Measurements from ENCODE around the gene CCNB1.

The CCNB1 gene

DNA sequence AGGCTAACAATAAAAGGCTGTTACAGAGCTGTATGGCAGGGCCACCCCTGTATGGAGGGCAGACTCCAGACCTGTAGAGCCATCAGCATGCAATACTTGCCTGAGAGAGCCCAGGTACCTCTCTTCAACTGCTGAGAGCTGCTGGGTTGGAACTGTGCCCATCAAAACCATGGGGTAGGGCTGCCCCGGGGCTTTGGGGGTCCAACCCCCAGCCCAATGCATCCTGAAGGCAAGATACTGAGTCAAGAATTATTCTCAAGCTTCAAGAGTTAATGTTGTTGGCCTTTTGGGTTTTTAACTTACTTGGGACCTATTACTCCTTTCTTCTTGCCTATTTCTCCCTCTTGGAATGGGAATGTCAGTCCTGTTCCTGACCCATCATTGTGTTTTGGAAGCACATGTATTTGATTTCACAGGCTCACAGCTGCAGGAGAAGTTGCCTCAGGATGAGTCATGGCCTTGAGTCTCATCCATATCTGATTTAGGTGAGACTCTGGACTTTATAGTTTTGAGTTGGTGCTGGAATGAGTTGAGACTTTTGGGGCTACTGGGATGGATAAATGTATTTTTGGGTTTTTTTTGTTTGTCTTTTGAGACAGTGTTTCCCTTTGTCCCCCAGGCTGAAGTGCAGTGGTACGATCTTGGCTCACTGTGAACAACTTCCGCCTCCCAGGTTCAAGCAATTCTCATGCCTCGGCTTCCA is 46.7 kb downstream of the CCNB1 start (continued):
- TF ChIP-seq, protein P1, sequence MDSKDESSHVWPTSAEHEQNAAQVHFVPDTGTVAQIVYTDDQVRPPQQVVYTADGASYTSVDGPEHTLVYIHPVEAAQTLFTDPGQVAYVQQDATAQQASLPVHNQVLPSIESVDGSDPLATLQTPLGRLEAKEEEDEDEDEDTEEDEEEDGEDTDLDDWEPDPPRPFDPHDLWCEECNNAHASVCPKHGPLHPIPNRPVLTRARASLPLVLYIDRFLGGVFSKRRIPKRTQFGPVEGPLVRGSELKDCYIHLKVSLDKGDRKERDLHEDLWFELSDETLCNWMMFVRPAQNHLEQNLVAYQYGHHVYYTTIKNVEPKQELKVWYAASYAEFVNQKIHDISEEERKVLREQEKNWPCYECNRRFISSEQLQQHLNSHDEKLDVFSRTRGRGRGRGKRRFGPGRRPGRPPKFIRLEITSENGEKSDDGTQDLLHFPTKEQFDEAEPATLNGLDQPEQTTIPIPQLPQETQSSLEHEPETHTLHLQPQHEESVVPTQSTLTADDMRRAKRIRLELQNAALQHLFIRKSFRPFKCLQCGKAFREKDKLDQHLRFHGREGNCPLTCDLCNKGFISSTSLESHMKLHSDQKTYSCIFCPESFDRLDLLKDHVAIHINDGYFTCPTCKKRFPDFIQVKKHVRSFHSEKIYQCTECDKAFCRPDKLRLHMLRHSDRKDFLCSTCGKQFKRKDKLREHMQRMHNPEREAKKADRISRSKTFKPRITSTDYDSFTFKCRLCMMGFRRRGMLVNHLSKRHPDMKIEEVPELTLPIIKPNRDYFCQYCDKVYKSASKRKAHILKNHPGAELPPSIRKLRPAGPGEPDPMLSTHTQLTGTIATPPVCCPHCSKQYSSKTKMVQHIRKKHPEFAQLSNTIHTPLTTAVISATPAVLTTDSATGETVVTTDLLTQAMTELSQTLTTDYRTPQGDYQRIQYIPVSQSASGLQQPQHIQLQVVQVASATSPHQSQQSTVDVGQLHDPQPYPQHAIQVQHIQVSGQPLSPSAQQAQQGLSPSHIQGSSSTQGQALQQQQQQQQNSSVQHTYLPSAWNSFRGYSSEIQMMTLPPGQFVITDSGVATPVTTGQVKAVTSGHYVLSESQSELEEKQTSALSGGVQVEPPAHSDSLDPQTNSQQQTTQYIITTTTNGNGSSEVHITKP (tag by site-specific recombination; IDR thresholded peaks at IDR 0.05) = peak; percentile 91
- TF ChIP-seq ZNF239 (tag by site-specific recombination; IDR thresholded peaks at IDR 0.05) = no peak

DNA sequence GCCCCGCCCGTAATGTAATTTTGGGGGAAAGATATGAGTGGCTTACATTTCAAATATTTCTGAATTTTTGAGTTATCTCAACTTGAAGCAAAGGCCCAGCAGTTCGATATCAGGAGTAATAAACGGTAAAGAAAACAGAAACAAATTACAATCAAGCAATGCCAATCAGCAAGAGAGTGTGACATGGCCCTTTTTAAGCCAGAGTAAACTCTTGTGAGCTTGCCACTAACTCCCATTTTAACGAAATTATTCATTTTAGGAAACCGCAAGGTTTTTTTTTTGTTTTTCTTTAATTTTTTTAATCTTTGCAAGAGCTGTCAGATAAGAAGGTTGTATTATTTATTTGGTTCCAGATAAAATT is 50.2 kb downstream of the CCNB1 start:
- CTCF ChIA-PET = interaction anchor here (0.6 kb wide), 1 partner anchor 1743 kb away, joined by 4 read pairs; no protein-coding TSS in a partner anchor
- Histone ChIP-seq H3K36me3 (ENCODE audit: control insufficient read depth in 2 of 2, insufficient read depth in 1 of 2, low read length in 2 of 2) (peaks cover under 1 to 14% of the 10 kb centered on the region in 2 experiments; a peak in 2 of 3 replicates), H3K27ac (ENCODE audit: extremely low read depth, low read depth, low read length) (no peak overlapping the region), H3K4me3 (ENCODE audit: low read depth, low read length) (peak overlapping the region; percentile 94), H3K9me3 (ENCODE audit: control insufficient read depth, insufficient read depth, low read depth, low read length) (no peaks in the 10 kb centered on the region), H3K4me1 (ENCODE audit: control insufficient read depth, insufficient read depth, low read length) (no peaks in the 10 kb centered on the region)
- POLR2A ChIA-PET = interaction anchor here (1.8 to 2.2 kb wide), 2 partner anchors 18 to 28 kb away, joined by 7 to 11 read pairs; partner anchors contain the start of genes CDK7 and CENPH
- TF ChIP-seq ZNF214 (tag by site-specific recombination; IDR thresholded peaks at IDR 0.05; ENCODE audit: borderline replicate concordance) = no peak
- TF ChIP-seq, protein P2, sequence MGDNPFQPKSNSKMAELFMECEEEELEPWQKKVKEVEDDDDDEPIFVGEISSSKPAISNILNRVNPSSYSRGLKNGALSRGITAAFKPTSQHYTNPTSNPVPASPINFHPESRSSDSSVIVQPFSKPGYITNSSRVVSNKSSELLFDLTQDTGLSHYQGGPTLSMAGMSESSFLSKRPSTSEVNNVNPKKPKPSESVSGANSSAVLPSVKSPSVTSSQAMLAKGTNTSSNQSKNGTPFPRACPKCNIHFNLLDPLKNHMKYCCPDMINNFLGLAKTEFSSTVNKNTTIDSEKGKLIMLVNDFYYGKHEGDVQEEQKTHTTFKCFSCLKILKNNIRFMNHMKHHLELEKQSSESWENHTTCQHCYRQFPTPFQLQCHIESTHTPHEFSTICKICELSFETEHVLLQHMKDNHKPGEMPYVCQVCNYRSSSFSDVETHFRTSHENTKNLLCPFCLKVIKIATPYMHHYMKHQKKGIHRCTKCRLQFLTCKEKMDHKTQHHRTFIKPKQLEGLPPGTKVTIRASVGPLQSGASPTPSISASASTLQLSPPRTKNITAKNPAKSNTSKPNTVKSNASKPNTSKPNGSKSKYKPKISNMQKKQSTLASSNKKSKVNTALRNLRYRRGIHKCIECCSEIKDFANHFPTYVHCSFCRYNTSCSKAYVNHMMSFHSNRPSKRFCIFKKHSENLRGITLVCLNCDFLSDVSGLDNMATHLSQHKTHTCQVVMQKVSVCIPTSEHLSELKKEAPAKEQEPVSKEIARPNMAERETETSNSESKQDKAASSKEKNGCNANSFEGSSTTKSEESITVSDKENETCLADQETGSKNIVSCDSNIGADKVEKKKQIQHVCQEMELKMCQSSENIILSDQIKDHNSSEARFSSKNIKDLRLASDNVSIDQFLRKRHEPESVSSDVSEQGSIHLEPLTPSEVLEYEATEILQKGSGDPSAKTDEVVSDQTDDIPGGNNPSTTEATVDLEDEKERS (tag by site-specific recombination; IDR thresholded peaks at IDR 0.05) = no peak
- TF ChIP-seq, protein P3, sequence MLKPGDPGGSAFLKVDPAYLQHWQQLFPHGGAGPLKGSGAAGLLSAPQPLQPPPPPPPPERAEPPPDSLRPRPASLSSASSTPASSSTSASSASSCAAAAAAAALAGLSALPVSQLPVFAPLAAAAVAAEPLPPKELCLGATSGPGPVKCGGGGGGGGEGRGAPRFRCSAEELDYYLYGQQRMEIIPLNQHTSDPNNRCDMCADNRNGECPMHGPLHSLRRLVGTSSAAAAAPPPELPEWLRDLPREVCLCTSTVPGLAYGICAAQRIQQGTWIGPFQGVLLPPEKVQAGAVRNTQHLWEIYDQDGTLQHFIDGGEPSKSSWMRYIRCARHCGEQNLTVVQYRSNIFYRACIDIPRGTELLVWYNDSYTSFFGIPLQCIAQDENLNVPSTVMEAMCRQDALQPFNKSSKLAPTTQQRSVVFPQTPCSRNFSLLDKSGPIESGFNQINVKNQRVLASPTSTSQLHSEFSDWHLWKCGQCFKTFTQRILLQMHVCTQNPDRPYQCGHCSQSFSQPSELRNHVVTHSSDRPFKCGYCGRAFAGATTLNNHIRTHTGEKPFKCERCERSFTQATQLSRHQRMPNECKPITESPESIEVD (tag by site-specific recombination; IDR thresholded peaks at IDR 0.05) = peak; percentile 67; the same call in 1 of the 2 replicates
- peak; percentile 60 for TF ChIP-seq ZNF585B (tag by site-specific recombination; IDR thresholded peaks at IDR 0.05)
- TF ChIP-seq, protein P4, sequence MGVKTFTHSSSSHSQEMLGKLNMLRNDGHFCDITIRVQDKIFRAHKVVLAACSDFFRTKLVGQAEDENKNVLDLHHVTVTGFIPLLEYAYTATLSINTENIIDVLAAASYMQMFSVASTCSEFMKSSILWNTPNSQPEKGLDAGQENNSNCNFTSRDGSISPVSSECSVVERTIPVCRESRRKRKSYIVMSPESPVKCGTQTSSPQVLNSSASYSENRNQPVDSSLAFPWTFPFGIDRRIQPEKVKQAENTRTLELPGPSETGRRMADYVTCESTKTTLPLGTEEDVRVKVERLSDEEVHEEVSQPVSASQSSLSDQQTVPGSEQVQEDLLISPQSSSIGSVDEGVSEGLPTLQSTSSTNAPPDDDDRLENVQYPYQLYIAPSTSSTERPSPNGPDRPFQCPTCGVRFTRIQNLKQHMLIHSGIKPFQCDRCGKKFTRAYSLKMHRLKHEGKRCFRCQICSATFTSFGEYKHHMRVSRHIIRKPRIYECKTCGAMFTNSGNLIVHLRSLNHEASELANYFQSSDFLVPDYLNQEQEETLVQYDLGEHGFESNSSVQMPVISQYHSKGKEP (tag by site-specific recombination; IDR thresholded peaks at IDR 0.05) = 0 out of 2 replicates have a peak, but pooled peaks have one; percentile 29
- no peak for TF ChIP-seq ZIC2 (tag by site-specific recombination; IDR thresholded peaks at IDR 0.05)
- TF ChIP-seq, protein P5, sequence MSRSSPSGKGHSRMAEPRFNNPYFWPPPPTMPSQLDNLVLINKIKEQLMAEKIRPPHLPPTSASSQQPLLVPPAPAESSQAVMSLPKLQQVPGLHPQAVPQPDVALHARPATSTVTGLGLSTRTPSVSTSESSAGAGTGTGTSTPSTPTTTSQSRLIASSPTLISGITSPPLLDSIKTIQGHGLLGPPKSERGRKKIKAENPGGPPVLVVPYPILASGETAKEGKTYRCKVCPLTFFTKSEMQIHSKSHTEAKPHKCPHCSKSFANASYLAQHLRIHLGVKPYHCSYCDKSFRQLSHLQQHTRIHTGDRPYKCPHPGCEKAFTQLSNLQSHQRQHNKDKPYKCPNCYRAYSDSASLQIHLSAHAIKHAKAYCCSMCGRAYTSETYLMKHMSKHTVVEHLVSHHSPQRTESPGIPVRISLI (tag by site-specific recombination; IDR thresholded peaks at IDR 0.05) = peak; percentile 51; the same call in 1 of the 2 replicates
- peak; percentile 70; the same call in 1 of the 2 replicates for TF ChIP-seq ZFP69B (tag by site-specific recombination; IDR thresholded peaks at IDR 0.05)
- TF ChIP-seq, protein P6, sequence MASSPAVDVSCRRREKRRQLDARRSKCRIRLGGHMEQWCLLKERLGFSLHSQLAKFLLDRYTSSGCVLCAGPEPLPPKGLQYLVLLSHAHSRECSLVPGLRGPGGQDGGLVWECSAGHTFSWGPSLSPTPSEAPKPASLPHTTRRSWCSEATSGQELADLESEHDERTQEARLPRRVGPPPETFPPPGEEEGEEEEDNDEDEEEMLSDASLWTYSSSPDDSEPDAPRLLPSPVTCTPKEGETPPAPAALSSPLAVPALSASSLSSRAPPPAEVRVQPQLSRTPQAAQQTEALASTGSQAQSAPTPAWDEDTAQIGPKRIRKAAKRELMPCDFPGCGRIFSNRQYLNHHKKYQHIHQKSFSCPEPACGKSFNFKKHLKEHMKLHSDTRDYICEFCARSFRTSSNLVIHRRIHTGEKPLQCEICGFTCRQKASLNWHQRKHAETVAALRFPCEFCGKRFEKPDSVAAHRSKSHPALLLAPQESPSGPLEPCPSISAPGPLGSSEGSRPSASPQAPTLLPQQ (tag by site-specific recombination; IDR thresholded peaks at IDR 0.05) = peak; percentile 60
- peak; percentile 35; the same call in 1 of the 2 replicates for TF ChIP-seq KLF1 (tag by site-specific recombination; IDR thresholded peaks at IDR 0.05)
- TF ChIP-seq, protein P7, sequence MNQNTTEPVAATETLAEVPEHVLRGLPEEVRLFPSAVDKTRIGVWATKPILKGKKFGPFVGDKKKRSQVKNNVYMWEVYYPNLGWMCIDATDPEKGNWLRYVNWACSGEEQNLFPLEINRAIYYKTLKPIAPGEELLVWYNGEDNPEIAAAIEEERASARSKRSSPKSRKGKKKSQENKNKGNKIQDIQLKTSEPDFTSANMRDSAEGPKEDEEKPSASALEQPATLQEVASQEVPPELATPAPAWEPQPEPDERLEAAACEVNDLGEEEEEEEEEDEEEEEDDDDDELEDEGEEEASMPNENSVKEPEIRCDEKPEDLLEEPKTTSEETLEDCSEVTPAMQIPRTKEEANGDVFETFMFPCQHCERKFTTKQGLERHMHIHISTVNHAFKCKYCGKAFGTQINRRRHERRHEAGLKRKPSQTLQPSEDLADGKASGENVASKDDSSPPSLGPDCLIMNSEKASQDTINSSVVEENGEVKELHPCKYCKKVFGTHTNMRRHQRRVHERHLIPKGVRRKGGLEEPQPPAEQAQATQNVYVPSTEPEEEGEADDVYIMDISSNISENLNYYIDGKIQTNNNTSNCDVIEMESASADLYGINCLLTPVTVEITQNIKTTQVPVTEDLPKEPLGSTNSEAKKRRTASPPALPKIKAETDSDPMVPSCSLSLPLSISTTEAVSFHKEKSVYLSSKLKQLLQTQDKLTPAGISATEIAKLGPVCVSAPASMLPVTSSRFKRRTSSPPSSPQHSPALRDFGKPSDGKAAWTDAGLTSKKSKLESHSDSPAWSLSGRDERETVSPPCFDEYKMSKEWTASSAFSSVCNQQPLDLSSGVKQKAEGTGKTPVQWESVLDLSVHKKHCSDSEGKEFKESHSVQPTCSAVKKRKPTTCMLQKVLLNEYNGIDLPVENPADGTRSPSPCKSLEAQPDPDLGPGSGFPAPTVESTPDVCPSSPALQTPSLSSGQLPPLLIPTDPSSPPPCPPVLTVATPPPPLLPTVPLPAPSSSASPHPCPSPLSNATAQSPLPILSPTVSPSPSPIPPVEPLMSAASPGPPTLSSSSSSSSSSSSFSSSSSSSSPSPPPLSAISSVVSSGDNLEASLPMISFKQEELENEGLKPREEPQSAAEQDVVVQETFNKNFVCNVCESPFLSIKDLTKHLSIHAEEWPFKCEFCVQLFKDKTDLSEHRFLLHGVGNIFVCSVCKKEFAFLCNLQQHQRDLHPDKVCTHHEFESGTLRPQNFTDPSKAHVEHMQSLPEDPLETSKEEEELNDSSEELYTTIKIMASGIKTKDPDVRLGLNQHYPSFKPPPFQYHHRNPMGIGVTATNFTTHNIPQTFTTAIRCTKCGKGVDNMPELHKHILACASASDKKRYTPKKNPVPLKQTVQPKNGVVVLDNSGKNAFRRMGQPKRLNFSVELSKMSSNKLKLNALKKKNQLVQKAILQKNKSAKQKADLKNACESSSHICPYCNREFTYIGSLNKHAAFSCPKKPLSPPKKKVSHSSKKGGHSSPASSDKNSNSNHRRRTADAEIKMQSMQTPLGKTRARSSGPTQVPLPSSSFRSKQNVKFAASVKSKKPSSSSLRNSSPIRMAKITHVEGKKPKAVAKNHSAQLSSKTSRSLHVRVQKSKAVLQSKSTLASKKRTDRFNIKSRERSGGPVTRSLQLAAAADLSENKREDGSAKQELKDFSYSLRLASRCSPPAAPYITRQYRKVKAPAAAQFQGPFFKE (tag by site-specific recombination; IDR thresholded peaks at IDR 0.05; ENCODE audit: borderline replicate concordance) = no peak

All from HEK293 (cell line).